ENCODE measurements around the gene DNAJC1. TPM values are rescaled to one million over a fixed set of nuclear protein-coding genes. Genes with fewer than 3 reads are reported as not detected.
"Not testable (repeated sequence)": the region's sequence is repeated elsewhere in the genome, so short reads cannot be mapped to it uniquely, and the experiment has no call there.

Gene DNAJC1
- total RNA-seq, 1 experiment from 2014 or later, result 12.9 TPM

DNA sequence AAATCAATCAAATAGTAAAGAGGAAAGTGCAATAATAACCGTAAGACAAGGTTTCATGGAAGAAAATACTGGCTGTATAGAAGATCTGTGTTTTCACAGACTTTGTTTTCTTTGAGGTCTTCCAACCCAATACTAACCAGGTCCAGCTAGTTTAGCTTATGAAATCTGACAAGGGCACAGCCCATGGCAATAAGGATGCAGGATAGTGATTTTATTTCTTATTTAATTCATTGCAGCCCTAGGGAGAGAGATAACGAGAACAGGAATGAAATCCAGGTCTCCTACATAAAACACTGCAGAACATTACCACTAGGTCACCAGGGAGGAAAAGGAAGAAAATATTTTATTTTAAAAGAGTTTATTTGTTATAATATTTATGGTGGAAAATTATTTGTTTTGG lies 145.1 kb downstream of the DNAJC1 start:
- ChIA-PET POLR2A (no interaction called here), CTCF (no interaction called here)
- no peak for TF ChIP-seq TCF7L2 (IDR thresholded peaks at IDR 0.05; ENCODE audit: low read depth, low read length)
- TF ChIP-seq SIN3A (IDR thresholded peaks at IDR 0.05; ENCODE audit: borderline replicate concordance, insufficient read depth, low read depth, low read length), result no peak
- ATAC-seq, result no peak
- no TSS peak for BruUV-seq (replicated peaks)
- in situ Hi-C loops (cut with HindIII; ENCODE audit: low pct_unique_long_range_greater_than_20kb, low sequenced_read_pairs) (no loop called here), intact Hi-C loops (cut with micrococcal nuclease; ENCODE audit: unreplicated experiment) (no loop called here)
- no peaks in the 10 kb centered on the region for H3K36me3 ChIP-seq (ENCODE audit: control insufficient read depth, insufficient read depth, low read length)
- no peak overlapping the region for H3K4me3 ChIP-seq (ENCODE audit: low read depth in 2 of 2, low read length in 2 of 2)
- H3K4me1 ChIP-seq (ENCODE audit: control insufficient read depth, insufficient read depth, low read length), result no peaks in the 10 kb centered on the region
- no peak for DNase-seq (ENCODE audit: low read depth, low spot score)
- H3K27ac ChIP-seq (ENCODE audit: low read length), result no peak overlapping the region
- H3K9me3 ChIP-seq (ENCODE audit: control insufficient read depth, insufficient read depth, low read depth, low read length), result no peaks in the 10 kb centered on the region
- H3K27me3 ChIP-seq (ENCODE audit: control insufficient read depth, insufficient read depth, low read length), result no peaks in the 10 kb centered on the region

DNA sequence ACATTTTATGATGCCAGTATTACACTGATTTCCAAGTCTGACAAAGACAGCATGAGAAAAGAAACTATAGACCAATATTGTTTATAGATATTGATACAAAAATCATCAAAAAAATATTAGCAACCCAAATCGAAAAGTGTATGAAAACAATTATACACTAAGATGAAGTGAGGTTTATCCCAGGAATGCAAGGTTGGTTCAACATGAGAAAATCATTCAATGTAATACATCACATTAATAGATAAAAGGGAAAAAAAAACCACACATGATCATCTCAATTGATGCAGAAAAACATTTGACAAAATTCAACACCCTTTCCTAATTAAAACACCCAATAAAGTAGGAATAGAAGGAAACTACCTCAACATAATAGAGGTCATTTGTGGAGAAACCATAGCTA lies 153.9 kb downstream of the DNAJC1 start:
- Histone ChIP-seq H3K9me3 (ENCODE audit: control insufficient read depth, insufficient read depth, low read depth, low read length) (peaks cover 3% of the 10 kb centered on the region; the same call in 1 of the 2 replicates), H3K27me3 (ENCODE audit: control insufficient read depth, insufficient read depth, low read length) (no peaks in the 10 kb centered on the region), H3K4me3 (ENCODE audit: low read depth in 2 of 2, low read length in 2 of 2) (no peak overlapping the region), H3K36me3 (ENCODE audit: control insufficient read depth, insufficient read depth, low read length) (no peaks in the 10 kb centered on the region), H3K4me1 (ENCODE audit: control insufficient read depth, insufficient read depth, low read length) (no peaks in the 10 kb centered on the region), H3K27ac (ENCODE audit: low read length) (no peak overlapping the region)
- CTCF ChIA-PET, result no interaction called here
- intact Hi-C loops (cut with micrococcal nuclease; ENCODE audit: unreplicated experiment) (no loop called here), in situ Hi-C loops (cut with HindIII; ENCODE audit: low pct_unique_long_range_greater_than_20kb, low sequenced_read_pairs) (no loop called here)
- TF ChIP-seq POLR2AphosphoS5 (IDR thresholded peaks at IDR 0.05; ENCODE audit: low read depth, low read length) (no peak), TCF7L2 (IDR thresholded peaks at IDR 0.05; ENCODE audit: low read depth, low read length) (no peak), REST (IDR thresholded peaks at IDR 0.05; ENCODE audit: insufficient read depth in 1 of 2, low read depth in 2 of 2, low read length in 1 of 2) (no peak), CTCF (IDR thresholded peaks at IDR 0.05) (no peak), SIN3A (IDR thresholded peaks at IDR 0.05; ENCODE audit: borderline replicate concordance, insufficient read depth, low read depth, low read length) (no peak)
- POLR2A ChIA-PET, result no interaction called here
- DNase-seq (ENCODE audit: low read depth, low spot score), result no peak
- ATAC-seq, result no peak
- no TSS peak for BruUV-seq (replicated peaks)

- H3K27ac ChIP-seq (ENCODE audit: low read length), result no peak overlapping the region
- DNase-seq (ENCODE audit: low read depth, low spot score) (no peak), ATAC-seq (no peak)
- in situ Hi-C loops (cut with HindIII; ENCODE audit: low pct_unique_long_range_greater_than_20kb, low sequenced_read_pairs), result no loop called here
- H3K27me3 ChIP-seq (ENCODE audit: control insufficient read depth, insufficient read depth, low read length), result no peaks in the 10 kb centered on the region
- TF ChIP-seq TCF7L2 (IDR thresholded peaks at IDR 0.05; ENCODE audit: low read depth, low read length) (no peak), REST (IDR thresholded peaks at IDR 0.05; ENCODE audit: insufficient read depth in 1 of 2, low read depth in 2 of 2, low read length in 1 of 2) (no peak), CTCF (IDR thresholded peaks at IDR 0.05) (no peak), SIN3A (IDR thresholded peaks at IDR 0.05; ENCODE audit: borderline replicate concordance, insufficient read depth, low read depth, low read length) (no peak), POLR2AphosphoS5 (IDR thresholded peaks at IDR 0.05; ENCODE audit: low read depth, low read length) (no peak)
- no peaks in the 10 kb centered on the region for H3K36me3 ChIP-seq (ENCODE audit: control insufficient read depth, insufficient read depth, low read length)
- POLR2A ChIA-PET, result no interaction called here
- no peaks in the 10 kb centered on the region for H3K4me1 ChIP-seq (ENCODE audit: control insufficient read depth, insufficient read depth, low read length)
- intact Hi-C loops (cut with micrococcal nuclease; ENCODE audit: unreplicated experiment), result no loop called here
- no peaks in the 10 kb centered on the region for H3K9me3 ChIP-seq (ENCODE audit: control insufficient read depth, insufficient read depth, low read depth, low read length)
- BruUV-seq (replicated peaks), result no TSS peak
- CTCF ChIA-PET, result no interaction called here
- H3K4me3 ChIP-seq (ENCODE audit: low read depth in 2 of 2, low read length in 2 of 2), result no peak overlapping the region
Measured at GRCh38 chr10:21843645-21844044, 159.9 kb downstream of the DNAJC1 start.

GRCh38 chr10:21841273-21841672 lies 162.3 kb downstream of the DNAJC1 start:
- H3K4me1 ChIP-seq (ENCODE audit: control insufficient read depth, insufficient read depth, low read length); in situ Hi-C loops (cut with HindIII; ENCODE audit: low pct_unique_long_range_greater_than_20kb, low sequenced_read_pairs); H3K27ac ChIP-seq (ENCODE audit: low read length); H3K27me3 ChIP-seq (ENCODE audit: control insufficient read depth, insufficient read depth, low read length); CTCF ChIA-PET; intact Hi-C loops (cut with micrococcal nuclease; ENCODE audit: unreplicated experiment); ATAC-seq; H3K4me3 ChIP-seq (ENCODE audit: low read depth in 2 of 2, low read length in 2 of 2); POLR2A ChIA-PET; BruUV-seq (replicated peaks); H3K9me3 ChIP-seq (ENCODE audit: control insufficient read depth, insufficient read depth, low read depth, low read length); H3K36me3 ChIP-seq (ENCODE audit: control insufficient read depth, insufficient read depth, low read length); DNase-seq (ENCODE audit: low read depth, low spot score): not testable (repeated sequence)

Measured in Panc1 (cell line).